HepG2 (cell line): ENCODE data around the gene LRRC3C. TPM values are rescaled to one million over a fixed set of nuclear protein-coding genes. Genes with fewer than 3 reads are reported as not detected.

Experiments used
- HNRNPUL1 ChIP-seq: fragments of 200-400 bp; formaldehyde crosslinking; IDR thresholded peaks from 2 replicates; pipeline ENCODE4 v1.6.1; 2017; ENCODE audit warnings: low read depth, mild to moderate bottlenecking, low read length, moderate library complexity
- MAZ ChIP-seq, 2 experiments: sonication (generic) in 1 of 2; formaldehyde crosslinking in 1 of 2; IDR thresholded peaks; 2 replicates each; pipeline versions ENCODE4 v1.5.0 to v1.6.1; 2012 to 2020; ENCODE audit warnings: low read depth in 2 of 2, mild to moderate bottlenecking in 2 of 2, borderline replicate concordance in 1 of 2, improper control_type of control experiment in 1 of 2, low read length in 1 of 2, missing genetic modification reagents in 1 of 2, moderate library complexity in 1 of 2
- MYNN ChIP-seq: sonication (generic); formaldehyde crosslinking; IDR thresholded peaks from 2 replicates; pipeline ENCODE4 v1.4.0; 2020; ENCODE audit warnings: mild to moderate bottlenecking, low read depth, missing genetic modification reagents
- ZBTB38 ChIP-seq: sonication (generic); formaldehyde crosslinking; IDR thresholded peaks from 2 replicates; pipeline ENCODE4 v1.5.1; 2020; ENCODE audit warnings: mild to moderate bottlenecking, missing genetic modification reagents
- ZNF180 ChIP-seq: sonication (generic); formaldehyde crosslinking; IDR thresholded peaks from 2 replicates; pipeline ENCODE4 v1.4.0; 2020; ENCODE audit warnings: low read depth, missing genetic modification reagents, borderline replicate concordance
- ZNF292 ChIP-seq: sonication (generic); formaldehyde crosslinking; IDR thresholded peaks from 2 replicates; pipeline ENCODE4 v1.8.1; 2022; ENCODE audit warnings: mild to moderate bottlenecking, low read depth, missing genetic modification reagents, borderline replicate concordance
- ZNF510 ChIP-seq: sonication (generic); formaldehyde crosslinking; IDR thresholded peaks from 2 replicates; pipeline ENCODE4 v1.4.0; 2020; ENCODE audit warnings: low read depth, mild to moderate bottlenecking, missing genetic modification reagents
- ZNF572 ChIP-seq: sonication (generic); formaldehyde crosslinking; IDR thresholded peaks from 2 replicates; pipeline ENCODE4 v1.5.1; 2020; ENCODE audit warnings: mild to moderate bottlenecking, missing genetic modification reagents
- polyA plus RNA-seq, 8 experiments: library from polyadenylated mRNA; depleted of rRNA in 3 of 8; stranded (reverse) in 7 of 8; unstranded in 1 of 8; fragments of >200 nt; fragmentation: Illumina TruSeq in 4 of 8; extraction: Trizol in 4 of 8; gene quantifications; 2 replicates each; pipeline versions ENCODE4 v1.2.1 to v1.2.3, GENCODE V29; 2011 to 2016; ENCODE audit warnings: low read depth in 4 of 8, missing spikeins in 1 of 8, mixed read lengths in 1 of 8; ENCODE audit not compliant: insufficient read depth in 1 of 8
- total RNA-seq, 5 experiments: library from RNA; depleted of rRNA; stranded (reverse); fragments of >200 nt; fragmentation: Illumina TruSeq; extraction: Trizol; gene quantifications; 2 replicates each; pipeline ENCODE4 v1.2.3, GENCODE V29; 2016; ENCODE audit warnings: low read depth in 1 of 5
- TF ChIP-seq, protein P1 (sequence below): sonication (generic); formaldehyde crosslinking; IDR thresholded peaks from 2 replicates; pipeline ENCODE4 v1.5.1; 2020; ENCODE audit warnings: mild to moderate bottlenecking, missing genetic modification reagents, borderline replicate concordance
- TF ChIP-seq, protein P2 (sequence below): sonication (generic); formaldehyde crosslinking; IDR thresholded peaks from 2 replicates; pipeline ENCODE4 v1.5.0; 2020; ENCODE audit warnings: missing genetic modification reagents, mild to moderate bottlenecking, borderline replicate concordance
- TF ChIP-seq, protein P3 (sequence below): sonication (generic); formaldehyde crosslinking; IDR thresholded peaks from 2 replicates; pipeline ENCODE4 v1.4.0; 2020; ENCODE audit warnings: missing genetic modification reagents
- TF ChIP-seq, protein P4 (sequence below): sonication (generic); formaldehyde crosslinking; IDR thresholded peaks from 2 replicates; pipeline ENCODE4 v1.4.0; 2020; ENCODE audit warnings: missing genetic modification reagents
- TF ChIP-seq, protein P5 (sequence below): sonication (generic); formaldehyde crosslinking; IDR thresholded peaks from 2 replicates; pipeline ENCODE4 v1.4.0; 2020; ENCODE audit warnings: missing genetic modification reagents, mild to moderate bottlenecking, borderline replicate concordance
- TF ChIP-seq, protein P6 (sequence below): sonication (generic); formaldehyde crosslinking; IDR thresholded peaks from 2 replicates; pipeline ENCODE4 v1.8.1; 2023; ENCODE audit warnings: missing genetic modification reagents, mild to moderate bottlenecking, borderline replicate concordance

LRRC3C gene
- total and polyA plus RNA-seq, 2 of the 13 experiments (the other 11 are each of a cell fraction or from before 2014, with no cell fraction given), result 0.17 TPM; not detected in 1

DNA sequence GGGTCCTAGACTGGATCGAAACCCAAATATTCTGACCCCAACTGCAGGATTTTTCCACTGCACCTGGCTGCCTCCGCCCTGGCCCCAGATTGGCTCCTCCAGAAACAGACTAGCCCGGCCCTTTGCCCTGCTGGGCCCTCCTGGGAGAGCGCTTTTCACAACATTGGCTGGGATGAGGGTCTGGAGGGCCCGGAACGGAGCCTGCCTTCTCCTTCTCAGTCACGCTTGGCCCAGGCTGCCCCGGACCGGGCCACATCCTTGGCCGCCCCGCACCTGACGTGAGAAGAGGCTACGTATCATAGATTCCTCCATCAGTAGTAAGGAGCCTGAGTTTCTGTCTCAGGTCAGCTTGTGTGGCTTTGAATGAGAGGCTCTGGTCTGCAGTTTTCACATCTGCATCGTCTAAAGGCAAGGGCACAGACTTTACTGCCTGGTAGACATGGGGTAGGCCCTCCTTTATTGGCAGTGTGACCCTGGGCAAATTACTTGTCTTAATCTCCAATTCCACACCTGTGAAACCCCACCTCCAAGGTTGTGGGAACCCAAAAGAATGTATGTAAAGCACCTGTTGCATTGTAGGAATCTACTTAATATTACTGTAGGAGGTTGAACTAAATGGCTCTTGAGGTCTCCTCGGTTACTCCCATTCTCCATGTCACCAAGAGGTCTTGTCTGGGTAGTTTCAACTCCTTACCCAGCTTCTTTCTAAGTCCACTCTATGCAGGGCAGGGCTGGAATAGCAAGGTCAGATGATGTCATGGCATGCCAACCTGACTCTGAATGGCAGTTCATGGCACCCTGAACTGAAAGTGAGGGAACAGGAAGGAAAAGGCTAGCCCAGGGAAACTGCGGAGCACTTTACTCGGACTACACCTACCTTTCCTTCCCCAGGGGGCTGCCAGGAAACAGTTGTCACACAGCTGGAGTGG, 661 bp downstream of the LRRC3C start (continued):
- no peak for TF ChIP-seq ZBTB38
- no peak for TF ChIP-seq ZNF510 (CRISPR knock-in tag)
- TF ChIP-seq, protein P1, sequence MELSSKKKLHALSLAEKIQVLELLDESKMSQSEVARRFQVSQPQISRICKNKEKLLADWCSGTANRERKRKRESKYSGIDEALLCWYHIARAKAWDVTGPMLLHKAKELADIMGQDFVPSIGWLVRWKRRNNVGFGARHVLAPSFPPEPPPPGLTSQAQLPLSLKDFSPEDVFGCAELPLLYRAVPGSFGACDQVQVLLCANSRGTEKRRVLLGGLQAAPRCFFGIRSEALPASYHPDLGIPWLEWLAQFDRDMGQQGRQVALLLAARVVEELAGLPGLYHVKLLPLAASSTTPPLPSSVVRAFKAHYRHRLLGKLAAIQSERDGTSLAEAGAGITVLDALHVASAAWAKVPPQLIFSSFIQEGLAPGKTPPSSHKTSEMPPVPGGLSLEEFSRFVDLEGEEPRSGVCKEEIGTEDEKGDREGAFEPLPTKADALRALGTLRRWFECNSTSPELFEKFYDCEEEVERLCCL (CRISPR knock-in tag), result no peak; the same call in 1 of the 2 replicates
- TF ChIP-seq ZNF292, result no peak
- no peak; the same call in 1 of the 2 replicates for TF ChIP-seq ZNF572 (CRISPR knock-in tag)
- TF ChIP-seq, protein P2, sequence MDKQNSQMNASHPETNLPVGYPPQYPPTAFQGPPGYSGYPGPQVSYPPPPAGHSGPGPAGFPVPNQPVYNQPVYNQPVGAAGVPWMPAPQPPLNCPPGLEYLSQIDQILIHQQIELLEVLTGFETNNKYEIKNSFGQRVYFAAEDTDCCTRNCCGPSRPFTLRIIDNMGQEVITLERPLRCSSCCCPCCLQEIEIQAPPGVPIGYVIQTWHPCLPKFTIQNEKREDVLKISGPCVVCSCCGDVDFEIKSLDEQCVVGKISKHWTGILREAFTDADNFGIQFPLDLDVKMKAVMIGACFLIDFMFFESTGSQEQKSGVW (CRISPR knock-in tag), result no peak
- TF ChIP-seq, protein P3, sequence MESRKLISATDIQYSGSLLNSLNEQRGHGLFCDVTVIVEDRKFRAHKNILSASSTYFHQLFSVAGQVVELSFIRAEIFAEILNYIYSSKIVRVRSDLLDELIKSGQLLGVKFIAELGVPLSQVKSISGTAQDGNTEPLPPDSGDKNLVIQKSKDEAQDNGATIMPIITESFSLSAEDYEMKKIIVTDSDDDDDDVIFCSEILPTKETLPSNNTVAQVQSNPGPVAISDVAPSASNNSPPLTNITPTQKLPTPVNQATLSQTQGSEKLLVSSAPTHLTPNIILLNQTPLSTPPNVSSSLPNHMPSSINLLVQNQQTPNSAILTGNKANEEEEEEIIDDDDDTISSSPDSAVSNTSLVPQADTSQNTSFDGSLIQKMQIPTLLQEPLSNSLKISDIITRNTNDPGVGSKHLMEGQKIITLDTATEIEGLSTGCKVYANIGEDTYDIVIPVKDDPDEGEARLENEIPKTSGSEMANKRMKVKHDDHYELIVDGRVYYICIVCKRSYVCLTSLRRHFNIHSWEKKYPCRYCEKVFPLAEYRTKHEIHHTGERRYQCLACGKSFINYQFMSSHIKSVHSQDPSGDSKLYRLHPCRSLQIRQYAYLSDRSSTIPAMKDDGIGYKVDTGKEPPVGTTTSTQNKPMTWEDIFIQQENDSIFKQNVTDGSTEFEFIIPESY (CRISPR knock-in tag), result no peak
- TF ChIP-seq, protein P4, sequence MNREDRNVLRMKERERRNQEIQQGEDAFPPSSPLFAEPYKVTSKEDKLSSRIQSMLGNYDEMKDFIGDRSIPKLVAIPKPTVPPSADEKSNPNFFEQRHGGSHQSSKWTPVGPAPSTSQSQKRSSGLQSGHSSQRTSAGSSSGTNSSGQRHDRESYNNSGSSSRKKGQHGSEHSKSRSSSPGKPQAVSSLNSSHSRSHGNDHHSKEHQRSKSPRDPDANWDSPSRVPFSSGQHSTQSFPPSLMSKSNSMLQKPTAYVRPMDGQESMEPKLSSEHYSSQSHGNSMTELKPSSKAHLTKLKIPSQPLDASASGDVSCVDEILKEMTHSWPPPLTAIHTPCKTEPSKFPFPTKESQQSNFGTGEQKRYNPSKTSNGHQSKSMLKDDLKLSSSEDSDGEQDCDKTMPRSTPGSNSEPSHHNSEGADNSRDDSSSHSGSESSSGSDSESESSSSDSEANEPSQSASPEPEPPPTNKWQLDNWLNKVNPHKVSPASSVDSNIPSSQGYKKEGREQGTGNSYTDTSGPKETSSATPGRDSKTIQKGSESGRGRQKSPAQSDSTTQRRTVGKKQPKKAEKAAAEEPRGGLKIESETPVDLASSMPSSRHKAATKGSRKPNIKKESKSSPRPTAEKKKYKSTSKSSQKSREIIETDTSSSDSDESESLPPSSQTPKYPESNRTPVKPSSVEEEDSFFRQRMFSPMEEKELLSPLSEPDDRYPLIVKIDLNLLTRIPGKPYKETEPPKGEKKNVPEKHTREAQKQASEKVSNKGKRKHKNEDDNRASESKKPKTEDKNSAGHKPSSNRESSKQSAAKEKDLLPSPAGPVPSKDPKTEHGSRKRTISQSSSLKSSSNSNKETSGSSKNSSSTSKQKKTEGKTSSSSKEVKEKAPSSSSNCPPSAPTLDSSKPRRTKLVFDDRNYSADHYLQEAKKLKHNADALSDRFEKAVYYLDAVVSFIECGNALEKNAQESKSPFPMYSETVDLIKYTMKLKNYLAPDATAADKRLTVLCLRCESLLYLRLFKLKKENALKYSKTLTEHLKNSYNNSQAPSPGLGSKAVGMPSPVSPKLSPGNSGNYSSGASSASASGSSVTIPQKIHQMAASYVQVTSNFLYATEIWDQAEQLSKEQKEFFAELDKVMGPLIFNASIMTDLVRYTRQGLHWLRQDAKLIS (CRISPR knock-in tag), result no peak
- no peak for TF ChIP-seq HNRNPUL1
- TF ChIP-seq MAZ (IDR thresholded peaks at IDR 0.05; ENCODE audit: borderline replicate concordance, low read depth, low read length), result no peak
- no peak for TF ChIP-seq MAZ (CRISPR knock-in tag; IDR thresholded peaks at IDR 0.05; ENCODE audit: low read depth)
- TF ChIP-seq MYNN (CRISPR knock-in tag), result no peak
- TF ChIP-seq ZNF180, result no peak
- TF ChIP-seq, protein P5, sequence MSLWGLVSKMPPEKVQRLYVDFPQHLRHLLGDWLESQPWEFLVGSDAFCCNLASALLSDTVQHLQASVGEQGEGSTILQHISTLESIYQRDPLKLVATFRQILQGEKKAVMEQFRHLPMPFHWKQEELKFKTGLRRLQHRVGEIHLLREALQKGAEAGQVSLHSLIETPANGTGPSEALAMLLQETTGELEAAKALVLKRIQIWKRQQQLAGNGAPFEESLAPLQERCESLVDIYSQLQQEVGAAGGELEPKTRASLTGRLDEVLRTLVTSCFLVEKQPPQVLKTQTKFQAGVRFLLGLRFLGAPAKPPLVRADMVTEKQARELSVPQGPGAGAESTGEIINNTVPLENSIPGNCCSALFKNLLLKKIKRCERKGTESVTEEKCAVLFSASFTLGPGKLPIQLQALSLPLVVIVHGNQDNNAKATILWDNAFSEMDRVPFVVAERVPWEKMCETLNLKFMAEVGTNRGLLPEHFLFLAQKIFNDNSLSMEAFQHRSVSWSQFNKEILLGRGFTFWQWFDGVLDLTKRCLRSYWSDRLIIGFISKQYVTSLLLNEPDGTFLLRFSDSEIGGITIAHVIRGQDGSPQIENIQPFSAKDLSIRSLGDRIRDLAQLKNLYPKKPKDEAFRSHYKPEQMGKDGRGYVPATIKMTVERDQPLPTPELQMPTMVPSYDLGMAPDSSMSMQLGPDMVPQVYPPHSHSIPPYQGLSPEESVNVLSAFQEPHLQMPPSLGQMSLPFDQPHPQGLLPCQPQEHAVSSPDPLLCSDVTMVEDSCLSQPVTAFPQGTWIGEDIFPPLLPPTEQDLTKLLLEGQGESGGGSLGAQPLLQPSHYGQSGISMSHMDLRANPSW (CRISPR knock-in tag), result no peak
- TF ChIP-seq, protein P6, sequence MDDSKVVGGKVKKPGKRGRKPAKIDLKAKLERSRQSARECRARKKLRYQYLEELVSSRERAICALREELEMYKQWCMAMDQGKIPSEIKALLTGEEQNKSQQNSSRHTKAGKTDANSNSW (CRISPR knock-in tag), result no peak
